Ishikawa (cell line): ENCODE data around the gene ADCY9.

Experiments
- CEBPB ChIP-seq: IDR thresholded peaks from 2 replicates; pipeline ENCODE4 v1.6.1; 2012
- CREB1 ChIP-seq: IDR thresholded peaks from 2 replicates; pipeline ENCODE4 v1.6.1; 2012; ENCODE audit warnings: low read depth
- FOXM1 ChIP-seq: IDR thresholded peaks from 2 replicates; pipeline ENCODE4 v1.6.1; 2012; ENCODE audit warnings: low read depth, borderline replicate concordance
- MAX ChIP-seq: IDR thresholded peaks from 2 replicates; pipeline ENCODE4 v1.6.1; 2012
- NFIC ChIP-seq: IDR thresholded peaks from 2 replicates; pipeline ENCODE4 v1.6.1; 2012
- RAD21 ChIP-seq: IDR thresholded peaks from 2 replicates; pipeline ENCODE4 v1.6.1; 2012; ENCODE audit warnings: low read depth
- REST ChIP-seq: IDR thresholded peaks from 2 replicates; pipeline ENCODE4 v1.6.1; 2012; ENCODE audit warnings: low read depth, mild to moderate bottlenecking
- TAF1 ChIP-seq: IDR thresholded peaks from 2 replicates; pipeline ENCODE4 v1.6.1; 2012; ENCODE audit warnings: low read depth, mild to moderate bottlenecking
- TCF12 ChIP-seq: IDR thresholded peaks from 2 replicates; pipeline ENCODE4 v1.6.1; 2012; ENCODE audit warnings: low read depth
- TEAD4 ChIP-seq: IDR thresholded peaks from 2 replicates; pipeline ENCODE4 v1.6.1; 2012
- USF1 ChIP-seq: IDR thresholded peaks from 2 replicates; pipeline ENCODE4 v1.6.1; 2012
- YY1 ChIP-seq: IDR thresholded peaks from 2 replicates; pipeline ENCODE4 v1.6.1; 2012; ENCODE audit warnings: low read depth
- ZBTB7A ChIP-seq: IDR thresholded peaks from 2 replicates; pipeline ENCODE4 v1.6.1; 2012; ENCODE audit warnings: low read depth

The ADCY9 gene

GRCh38 chr16:3952737-3953131 is 163.5 kb downstream of the ADCY9 start:
- TF ChIP-seq TEAD4 (no peak), USF1 (no peak), TAF1 (no peak), MAX (no peak), YY1 (no peak), NFIC (no peak), TCF12 (no peak), CEBPB (no peak)

GRCh38 chr16:3951861-3952736 is 164.1 kb downstream of the ADCY9 start:
- peak; percentile 45; the same call in 1 of the 2 replicates for TF ChIP-seq MAX
- no peak for TF ChIP-seq CEBPB
- TF ChIP-seq TCF12, result 0 out of 2 replicates have a peak, but pooled peaks have one; percentile 20

GRCh38 chr16:3950343-3951193 is 165.7 kb downstream of the ADCY9 start:
- TF ChIP-seq YY1, result no peak
- TF ChIP-seq FOXM1, result no peak
- TF ChIP-seq REST, result no peak
- peak; percentile 56 for TF ChIP-seq USF1
- TF ChIP-seq MAX, result peak; percentile 77
- no peak for TF ChIP-seq RAD21

GRCh38 chr16:3949946-3950342 is 166.3 kb downstream of the ADCY9 start:
- no peak for TF ChIP-seq TEAD4

- TF ChIP-seq USF1, result no peak
Observed at GRCh38 chr16:3949287-3949686, 167.0 kb downstream of the ADCY9 start.

- TF ChIP-seq NFIC, result no peak
- TF ChIP-seq REST, result no peak
- no peak for TF ChIP-seq TEAD4
- TF ChIP-seq ZBTB7A, result no peak
- no peak for TF ChIP-seq TAF1
- TF ChIP-seq TCF12, result no peak
- no peak for TF ChIP-seq CREB1
Observed at GRCh38 chr16:3948378-3948995, 167.8 kb downstream of the ADCY9 start.
